Astrocyte of the hippocampus (primary cell): ENCODE data around the gene CCDC12.

Experiments
- DNase-seq: peaks from one replicate; pipeline ENCODE4 v3.0.0; 2011; ENCODE audit warnings: low read depth, low spot score

The CCDC12 gene

GRCh38 chr3:46957092-46957820 lies 19.3 kb downstream of the CCDC12 start:
- DNase-seq: no peak

DNA sequence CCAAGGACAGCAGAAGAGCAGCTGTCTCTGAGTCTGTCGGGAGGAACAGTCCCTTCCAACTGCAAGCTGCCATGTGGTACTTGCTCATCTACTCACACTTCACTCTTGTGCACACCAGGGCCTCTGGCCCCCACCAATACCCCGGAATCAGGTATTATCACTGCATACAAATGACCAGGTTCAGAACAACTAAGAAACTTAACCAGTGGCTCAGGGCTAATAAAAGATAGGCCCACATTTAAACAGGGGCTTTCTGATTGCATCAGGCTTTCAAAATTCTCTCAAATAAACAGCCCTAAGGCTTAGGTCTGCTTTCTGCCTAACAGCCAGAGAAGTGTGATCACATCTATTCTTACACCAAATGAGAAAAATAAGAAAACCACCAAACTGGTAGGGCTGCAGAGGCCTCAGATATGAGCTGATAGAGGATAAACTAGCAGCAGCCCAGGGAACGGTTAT lies 20.7 kb downstream of the CCDC12 start:
- DNase-seq: no peak

DNA sequence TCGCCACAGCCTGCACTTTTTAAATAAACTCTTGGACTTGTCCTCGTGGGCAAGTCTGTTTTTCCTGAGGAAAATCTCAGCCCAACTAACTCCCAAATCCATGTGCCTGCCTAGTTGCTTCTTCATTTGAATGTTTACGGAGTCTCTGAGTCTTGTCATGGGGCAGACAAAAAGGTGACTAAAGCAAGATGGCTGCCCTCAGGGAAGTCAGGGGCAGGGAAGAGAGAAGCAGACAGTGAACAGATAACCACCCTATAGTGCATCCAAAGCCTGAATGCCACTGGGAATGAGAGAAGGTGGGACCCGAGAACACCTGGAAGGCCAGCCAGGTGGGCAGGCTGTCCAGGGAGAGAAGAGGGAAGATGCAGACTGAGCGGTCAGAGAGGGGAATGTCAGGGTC lies 21.4 kb downstream of the CCDC12 start:
- no peak for DNase-seq

GRCh38 chr3:46954178-46954577 lies 22.4 kb downstream of the CCDC12 start:
- DNase-seq: no peak

DNA sequence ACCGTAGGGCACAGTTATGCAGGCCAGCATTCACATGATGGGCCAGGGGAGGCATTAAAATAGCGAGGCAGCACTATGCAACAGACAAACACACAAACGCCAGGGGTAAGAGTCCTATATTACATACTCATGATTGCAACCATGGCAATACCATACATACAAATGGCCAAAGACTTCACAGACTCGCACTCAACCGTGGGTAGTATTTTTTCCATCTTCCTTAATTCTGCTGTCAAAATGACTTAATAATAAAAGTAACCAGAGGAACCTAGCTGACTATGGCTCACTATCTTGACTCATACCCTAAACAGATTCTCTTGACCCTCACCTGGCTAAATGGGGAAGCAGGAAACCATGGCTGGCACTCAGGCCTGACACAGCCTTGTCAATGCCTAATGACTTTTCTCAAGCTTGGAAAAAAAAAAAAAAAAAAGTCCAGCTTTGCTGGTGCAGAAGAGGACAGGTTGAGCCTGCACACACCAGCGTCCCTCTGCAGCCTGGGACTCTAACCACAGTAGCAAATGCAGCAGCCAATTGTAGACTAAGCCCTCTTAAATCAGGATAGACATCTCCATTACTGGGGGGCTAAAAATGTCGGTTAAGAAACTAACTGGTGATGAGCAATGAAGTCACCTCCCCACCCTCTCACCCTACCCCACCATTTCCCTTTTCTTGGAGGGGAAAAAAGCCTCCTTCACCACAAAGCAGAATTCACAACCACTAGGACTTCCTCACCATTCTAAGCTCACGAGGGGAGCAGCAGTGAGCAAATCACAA lies 23.1 kb downstream of the CCDC12 start:
- DNase-seq: no peak

GRCh38 chr3:46952813-46953212 lies 23.7 kb downstream of the CCDC12 start:
- no peak for DNase-seq

DNA sequence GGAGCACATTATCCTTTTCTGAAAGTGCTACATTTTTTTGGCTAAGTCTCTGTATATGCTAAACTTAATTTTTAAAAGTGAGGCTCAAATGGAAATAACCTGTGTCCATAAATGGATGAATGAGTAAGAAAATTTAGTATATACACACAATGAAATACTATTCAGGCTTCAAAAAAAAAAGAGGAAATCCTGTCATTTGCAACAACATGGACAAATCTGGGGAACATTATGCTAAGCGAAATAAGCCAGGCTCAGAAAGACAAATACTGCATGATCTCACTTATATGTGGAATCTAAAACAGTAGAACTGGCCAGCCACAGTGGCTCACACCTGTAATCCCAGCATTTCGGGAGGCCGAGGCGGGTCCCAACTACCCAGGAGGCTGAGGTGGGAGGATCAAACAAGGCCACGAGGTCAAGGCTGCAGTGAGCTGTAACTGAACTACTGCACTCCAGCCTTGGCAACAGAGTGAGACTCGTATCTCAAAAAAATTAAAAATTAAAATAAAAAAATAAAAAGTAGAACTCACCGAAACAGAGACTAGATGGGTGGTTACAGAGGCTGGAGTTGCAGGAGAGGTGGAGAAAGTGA lies 25.8 kb downstream of the CCDC12 start:
- no peak for DNase-seq

DNA sequence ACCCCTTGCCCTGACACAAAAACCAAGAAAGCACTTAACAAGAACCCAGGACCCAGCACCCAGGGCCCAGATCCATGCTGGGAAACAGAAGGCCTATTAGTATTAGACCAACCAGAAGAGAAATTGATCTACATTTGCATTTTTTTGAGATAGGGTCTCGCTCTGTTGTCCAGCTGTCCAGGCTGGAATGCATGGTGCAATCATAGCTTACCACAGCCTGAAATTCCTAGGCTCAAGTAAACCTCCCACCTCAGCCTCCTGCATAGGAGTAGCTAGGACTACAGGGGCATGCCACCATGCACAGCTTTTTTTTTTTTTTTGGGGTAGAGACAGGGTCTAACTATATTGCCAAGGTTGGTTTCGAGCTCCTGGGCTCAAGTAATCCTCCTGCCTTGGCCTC lies 26.4 kb downstream of the CCDC12 start:
- no peak for DNase-seq

DNA sequence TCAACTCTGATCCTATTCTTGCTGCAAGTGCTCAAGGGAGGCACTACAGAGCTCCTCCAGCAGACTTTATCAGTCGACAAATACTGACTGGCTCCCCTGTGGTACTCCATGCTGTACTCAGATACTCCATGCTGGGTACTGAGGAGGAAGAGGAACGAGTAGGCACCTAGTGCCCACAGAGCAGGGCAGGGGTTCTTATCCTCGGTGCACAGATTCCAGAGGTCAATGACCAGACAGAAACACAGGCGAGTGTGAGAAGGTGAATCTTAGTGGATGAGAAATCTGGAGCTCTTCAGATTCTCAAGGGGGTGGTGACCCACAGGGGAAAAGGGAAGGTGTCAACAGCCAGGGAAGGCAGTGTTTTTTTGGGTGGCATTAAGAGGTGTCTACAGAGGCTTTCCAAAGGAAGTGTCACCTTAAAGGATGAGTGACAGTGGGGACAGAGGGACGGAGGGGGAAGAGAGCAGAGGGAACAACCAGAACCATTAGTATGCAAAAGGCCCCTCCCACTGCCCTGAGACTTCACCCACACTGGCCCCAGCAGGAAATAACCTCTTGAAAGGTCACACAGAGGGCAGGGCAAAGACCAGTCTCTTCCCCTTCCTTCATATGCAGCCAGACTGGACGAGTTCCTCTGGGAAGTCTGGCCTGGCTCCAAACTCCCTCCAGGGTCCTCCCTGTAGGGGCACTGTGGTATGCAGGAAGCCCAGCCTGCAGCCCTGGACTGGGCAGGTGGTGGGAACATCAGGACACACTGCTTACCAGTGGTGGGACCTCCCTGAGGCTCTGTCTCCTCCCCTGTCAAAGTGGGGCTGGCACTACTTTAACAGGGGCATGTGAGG lies 27.5 kb downstream of the CCDC12 start:
- no peak for DNase-seq

GRCh38 chr3:46947981-46948791 lies 28.4 kb downstream of the CCDC12 start:
- peak; percentile 33 for DNase-seq

GRCh38 chr3:46947546-46947901 lies 29.0 kb downstream of the CCDC12 start:
- DNase-seq: no peak

- peak; percentile 57 for DNase-seq
Measured at GRCh38 chr3:46946856-46947545, 29.5 kb downstream of the CCDC12 start.

- no peak for DNase-seq
Measured at GRCh38 chr3:46946416-46946815, 30.1 kb downstream of the CCDC12 start.

GRCh38 chr3:46944191-46944590 lies 32.4 kb downstream of the CCDC12 start:
- DNase-seq: no peak

- DNase-seq: no peak
Measured at GRCh38 chr3:46943237-46944187, 33.0 kb downstream of the CCDC12 start.

DNA sequence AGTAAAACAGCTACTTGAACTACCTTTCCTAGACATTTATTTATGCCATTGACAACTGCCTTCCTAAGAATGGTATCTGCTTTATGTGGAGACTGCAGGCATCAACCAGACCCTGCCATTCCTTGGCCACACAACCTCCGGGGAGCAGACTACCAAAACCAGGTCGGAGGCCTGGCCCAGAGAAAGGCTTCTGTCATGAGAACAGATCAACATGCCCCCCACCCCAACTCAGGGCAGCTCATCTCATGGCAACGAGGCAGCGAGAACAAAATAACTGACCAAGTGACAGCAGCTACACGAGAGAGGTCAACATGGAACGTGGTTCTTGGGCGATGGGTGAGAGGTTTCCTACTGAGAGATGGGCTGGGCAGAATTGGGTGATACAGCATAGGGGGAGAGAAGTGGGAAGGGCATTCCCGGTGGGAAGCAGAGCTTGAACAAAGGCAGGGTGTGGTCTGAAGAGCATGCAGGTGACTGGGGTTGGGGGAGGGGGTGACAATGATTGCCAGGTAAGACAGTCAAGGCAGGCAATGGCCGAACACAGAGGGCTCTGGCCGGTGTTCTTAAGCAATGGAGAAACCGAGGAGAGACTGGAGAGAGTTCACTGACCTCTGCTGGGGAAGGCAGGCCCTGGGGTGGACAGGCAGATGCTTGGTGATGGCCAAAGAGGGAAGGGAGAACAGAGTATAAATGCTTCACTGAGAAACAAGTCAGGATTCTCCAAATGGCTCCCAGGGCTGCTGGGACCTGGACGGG lies 33.9 kb downstream of the CCDC12 start:
- DNase-seq: no peak

DNA sequence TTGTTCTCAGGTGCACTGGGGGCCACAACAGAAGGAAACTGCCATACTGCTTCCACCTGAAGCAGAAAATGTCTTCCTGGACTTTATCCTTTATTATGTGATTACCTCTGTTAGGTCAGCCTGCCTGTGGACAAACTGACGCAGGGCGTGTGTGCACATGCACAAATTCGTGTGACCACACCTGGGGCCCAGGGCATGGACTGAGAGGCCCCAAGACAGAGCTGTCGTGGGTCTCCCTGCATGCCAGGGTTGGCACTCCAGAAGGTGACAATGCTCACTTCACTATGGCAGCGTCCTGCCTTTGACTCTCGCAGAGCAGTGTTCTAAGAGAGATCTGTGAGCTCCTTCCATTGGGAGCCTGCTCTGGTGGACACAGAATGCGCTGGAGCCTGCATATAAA lies 34.5 kb downstream of the CCDC12 start:
- no peak for DNase-seq
